Measurements from ENCODE around the gene TIMM8B. TPM values are rescaled to one million over a fixed set of nuclear protein-coding genes. Genes with fewer than 3 reads are reported as not detected.

Gene TIMM8B
- total and polyA plus RNA-seq, 12 donors, result 23.8 to 304 (median 78.3) TPM

- H3K27me3 ChIP-seq, result no peaks in the 10 kb centered on the region
- peak overlapping the region in 4 of 5 donors; percentile 41 to 87 (median 72) for H3K27ac ChIP-seq
- peaks cover 17 to 40% of the 10 kb centered on the region in 2 donors for H3K4me1 ChIP-seq (replicated peaks in 1 of 2)
- H3K9me3 ChIP-seq (replicated peaks in 1 of 3), result no peaks in the 10 kb centered on the region
- DNase-seq, result peak in 6 of 7 donors; percentile 32 to 65 (median 40)
- intact Hi-C loops (cut with DNase I), result loop anchor here in 1 of 2 donors (10.0 kb wide), 1 partner anchor 211 kb away; the partner anchor contains the start of genes ALG9, CFAP68 and FDXACB1
- 4 to 5% (median 4%) methylated on average over 17 to 19 of the region's 19 CpGs for WGBS, 4 donors
- H3K36me3 ChIP-seq (replicated peaks in 1 of 2), result peaks cover 0 to 72% of the 10 kb centered on the region in 2 donors
- H3K4me3 ChIP-seq, result peak overlapping the region; percentile 19 to 67 (median 48)
- TF ChIP-seq POLR2A (IDR thresholded peaks at IDR 0.05), result no peak
- TF ChIP-seq, protein P1, sequence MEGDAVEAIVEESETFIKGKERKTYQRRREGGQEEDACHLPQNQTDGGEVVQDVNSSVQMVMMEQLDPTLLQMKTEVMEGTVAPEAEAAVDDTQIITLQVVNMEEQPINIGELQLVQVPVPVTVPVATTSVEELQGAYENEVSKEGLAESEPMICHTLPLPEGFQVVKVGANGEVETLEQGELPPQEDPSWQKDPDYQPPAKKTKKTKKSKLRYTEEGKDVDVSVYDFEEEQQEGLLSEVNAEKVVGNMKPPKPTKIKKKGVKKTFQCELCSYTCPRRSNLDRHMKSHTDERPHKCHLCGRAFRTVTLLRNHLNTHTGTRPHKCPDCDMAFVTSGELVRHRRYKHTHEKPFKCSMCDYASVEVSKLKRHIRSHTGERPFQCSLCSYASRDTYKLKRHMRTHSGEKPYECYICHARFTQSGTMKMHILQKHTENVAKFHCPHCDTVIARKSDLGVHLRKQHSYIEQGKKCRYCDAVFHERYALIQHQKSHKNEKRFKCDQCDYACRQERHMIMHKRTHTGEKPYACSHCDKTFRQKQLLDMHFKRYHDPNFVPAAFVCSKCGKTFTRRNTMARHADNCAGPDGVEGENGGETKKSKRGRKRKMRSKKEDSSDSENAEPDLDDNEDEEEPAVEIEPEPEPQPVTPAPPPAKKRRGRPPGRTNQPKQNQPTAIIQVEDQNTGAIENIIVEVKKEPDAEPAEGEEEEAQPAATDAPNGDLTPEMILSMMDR (IDR thresholded peaks at IDR 0.05), result no peak
Observed at GRCh38 chr11:112085822-112086421, 634 bp downstream of the TIMM8B start.

- H3K27ac ChIP-seq, result no peak overlapping the region
- intact Hi-C loops (cut with DNase I), result loop anchor here in 1 of 2 donors (10.0 kb wide), 1 partner anchor 208 kb away; the partner anchor contains the start of genes ALG9, CFAP68 and FDXACB1
- H3K4me1 ChIP-seq (replicated peaks in 1 of 2), result peaks cover 12 to 15% of the 10 kb centered on the region in 2 donors
- DNase-seq, result no peak
- TF ChIP-seq, protein P1 (IDR thresholded peaks at IDR 0.05), result no peak
- TF ChIP-seq POLR2A (IDR thresholded peaks at IDR 0.05), result no peak
- H3K36me3 ChIP-seq (replicated peaks in 1 of 2), result peaks cover 0 to 75% of the 10 kb centered on the region in 2 donors
- no peaks in the 10 kb centered on the region for H3K9me3 ChIP-seq (replicated peaks in 1 of 3)
- H3K27me3 ChIP-seq, result no peaks in the 10 kb centered on the region
- H3K4me3 ChIP-seq, result no peak overlapping the region
- WGBS, 4 donors, result 67 to 79% (median 75%) methylated on average over 4 of the region's 4 CpGs
Observed at GRCh38 chr11:112082729-112083128, 3.8 kb downstream of the TIMM8B start.

DNA sequence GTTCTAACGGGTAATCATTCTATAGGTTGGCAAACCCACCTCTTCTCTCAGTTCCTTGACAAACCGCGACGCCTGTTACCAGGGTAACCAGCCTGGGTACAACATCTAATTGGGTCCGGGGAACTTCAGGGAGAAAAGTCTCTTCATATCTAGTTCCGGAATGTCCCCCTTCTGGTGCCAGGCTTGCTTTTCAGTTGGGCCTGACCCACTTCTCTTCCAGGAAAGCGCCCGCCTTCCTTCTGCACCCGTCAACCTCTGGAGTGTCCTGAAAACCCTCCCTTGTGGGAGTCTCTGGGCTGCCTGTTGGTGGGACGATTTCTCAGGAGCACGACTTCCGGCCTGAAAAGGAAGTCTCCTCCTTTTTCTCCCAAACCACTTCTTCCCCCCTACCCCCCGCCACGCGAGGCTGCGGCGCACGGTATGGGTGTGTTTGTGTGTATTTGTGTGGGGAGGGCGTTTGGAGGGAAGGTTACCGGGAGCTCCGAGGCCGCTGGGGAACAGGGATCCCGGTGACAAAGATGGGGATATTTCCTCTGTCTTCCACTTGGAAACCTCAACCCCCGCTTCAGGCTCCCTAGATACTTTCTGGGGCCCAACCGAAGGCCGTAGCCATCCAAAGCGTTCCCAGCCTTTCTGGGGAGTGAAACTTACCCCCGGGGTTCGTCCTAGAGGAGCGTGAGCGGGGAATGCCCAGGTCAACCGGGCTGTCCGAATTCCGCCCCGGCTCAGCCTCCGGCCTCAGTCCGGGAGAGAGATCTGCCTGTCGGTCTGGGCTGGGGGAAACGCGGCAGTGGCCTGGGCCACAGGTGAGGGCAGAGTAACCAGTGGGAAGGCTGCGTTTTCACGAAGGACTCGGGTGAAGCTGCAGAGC, 12.4 kb downstream of the TIMM8B start, which contains the start of the genes NKAPD1 and PIH1D2:
Gene NKAPD1 (plus strand): TSS at position 359 of the 871 bp plus-strand sequence. CDS start 1,276 bp downstream, outside the sequence.
Gene PIH1D2 (minus strand): TSS at position 77 of the 871 bp plus-strand sequence. CDS start 843 bp downstream, outside the sequence.
- H3K27ac ChIP-seq, result peak within 1 kb of the TSS; percentile 56 to 89 (median 85)
- no peaks in the 10 kb centered on the region for H3K27me3 ChIP-seq
- peaks cover 10 to 14% of the 10 kb centered on the region in 2 donors for H3K4me1 ChIP-seq (replicated peaks in 1 of 2)
- peak; percentile 76 to 88 (median 78) for DNase-seq
- H3K4me3 ChIP-seq, result peak within 1 kb of the TSS; percentile 37 to 92 (median 52)
- intact Hi-C loops (cut with DNase I), result no loop called here
- H3K9me3 ChIP-seq (replicated peaks in 1 of 3), result no peaks in the 10 kb centered on the region
- peak in 1 of 2 donors; percentile 20 for TF ChIP-seq POLR2A (IDR thresholded peaks at IDR 0.05)
- TF ChIP-seq, protein P1 (IDR thresholded peaks at IDR 0.05), result peak in 4 of 6 experiments; percentile 18 to 36 (median 26)
- peaks cover 0 to 38% of the 10 kb centered on the region in 2 donors for H3K36me3 ChIP-seq (replicated peaks in 1 of 2)
- 0 to 1% (median 0%) methylated on average over 26 to 43 of the region's 43 CpGs for WGBS, 4 donors

DNA sequence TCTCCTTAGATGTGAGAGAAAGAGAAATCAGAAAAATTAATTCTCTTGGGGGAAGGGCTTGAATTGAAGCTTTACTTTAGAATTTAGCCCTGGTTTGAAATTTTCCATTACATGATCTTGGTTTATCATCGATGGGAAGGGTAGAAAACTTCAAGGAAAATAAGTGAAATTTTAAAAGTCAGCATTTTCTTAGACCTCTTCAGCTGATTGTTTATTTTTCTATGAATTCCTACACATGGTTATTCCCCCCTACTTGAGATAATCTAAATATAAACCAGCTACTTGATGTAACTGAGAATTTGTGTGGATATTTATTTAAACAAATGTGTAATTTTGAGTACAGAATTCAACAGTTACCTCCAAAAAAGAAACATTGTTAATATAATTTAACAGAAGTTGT, 23.6 kb downstream of the TIMM8B start:
- Histone ChIP-seq H3K4me1 (replicated peaks in 1 of 2) (no peaks in the 10 kb centered on the region), H3K36me3 (replicated peaks in 1 of 2) (peaks cover 0 to 34% of the 10 kb centered on the region in 2 donors), H3K4me3 (no peak overlapping the region), H3K9me3 (replicated peaks in 1 of 3) (no peaks in the 10 kb centered on the region), H3K27me3 (no peaks in the 10 kb centered on the region), H3K27ac (no peak overlapping the region)
- DNase-seq, result no peak
- 71 to 83% (median 77%) methylated on average over 1 of the region's 1 CpG for WGBS, 4 donors
- no peak for TF ChIP-seq POLR2A (IDR thresholded peaks at IDR 0.05)
- TF ChIP-seq, protein P1 (IDR thresholded peaks at IDR 0.05), result no peak
- intact Hi-C loops (cut with DNase I), result no loop called here

Data from adrenal gland (tissue), 12 donors.